GM20431 (cell line): ENCODE data around the gene PHPT1.
"Not testable (repeated sequence)": the region's sequence is repeated elsewhere in the genome, so short reads cannot be mapped to it uniquely, and the experiment has no call there.

ENCODE experiments used
- in situ Hi-C: fragments of 300-500 bp; cut with MseI, MboI; formaldehyde crosslinking; loops from one replicate; pipeline ENCODE4 v1.15.0; 2020; ENCODE audit warnings: low sequenced_read_pairs; ENCODE audit not compliant: unreplicated experiment

The PHPT1 gene

GRCh38 chr9:136821826-136822544 lies 27.2 kb upstream of the PHPT1 start:
- in situ Hi-C loops = no loop called here

GRCh38 chr9:136823136-136824046 lies 25.8 kb upstream of the PHPT1 start:
- in situ Hi-C loops = no loop called here

GRCh38 chr9:136824496-136825225 lies 24.5 kb upstream of the PHPT1 start:
- in situ Hi-C loops = no loop called here

- in situ Hi-C loops = no loop called here
Observed at GRCh38 chr9:136825295-136826187, 23.7 kb upstream of the PHPT1 start.

- in situ Hi-C loops = no loop called here
Observed at GRCh38 chr9:136826188-136826541, 23.0 kb upstream of the PHPT1 start.

GRCh38 chr9:136826703-136827582 lies 22.3 kb upstream of the PHPT1 start:
- in situ Hi-C loops = no loop called here

GRCh38 chr9:136827794-136828473 lies 21.3 kb upstream of the PHPT1 start:
- in situ Hi-C loops = no loop called here

GRCh38 chr9:136828474-136829140 lies 20.6 kb upstream of the PHPT1 start:
- in situ Hi-C loops = no loop called here

- in situ Hi-C loops = no loop called here
Observed at GRCh38 chr9:136829412-136829811, 19.8 kb upstream of the PHPT1 start.

- in situ Hi-C loops = no loop called here
Observed at GRCh38 chr9:136829981-136830885, 19.0 kb upstream of the PHPT1 start.

GRCh38 chr9:136831002-136831719 lies 18.0 kb upstream of the PHPT1 start:
- in situ Hi-C loops = no loop called here

- in situ Hi-C loops = no loop called here
Observed at GRCh38 chr9:136831720-136832104, 17.5 kb upstream of the PHPT1 start.

GRCh38 chr9:136832581-136832980 lies 16.6 kb upstream of the PHPT1 start:
- in situ Hi-C loops = no loop called here

GRCh38 chr9:136833381-136834048 lies 15.7 kb upstream of the PHPT1 start:
- in situ Hi-C loops = not testable (repeated sequence)

- in situ Hi-C loops = no loop called here
Observed at GRCh38 chr9:136835162-136835931, 13.9 kb upstream of the PHPT1 start.
